ENCODE measurements around the gene CEP120.
A peak's percentile ranks its signal among the peaks of the same experiment; 100 is the strongest.
"Not testable (repeated sequence)": the region's sequence is repeated elsewhere in the genome, so short reads cannot be mapped to it uniquely, and the experiment has no call there.

The CEP120 gene

DNA sequence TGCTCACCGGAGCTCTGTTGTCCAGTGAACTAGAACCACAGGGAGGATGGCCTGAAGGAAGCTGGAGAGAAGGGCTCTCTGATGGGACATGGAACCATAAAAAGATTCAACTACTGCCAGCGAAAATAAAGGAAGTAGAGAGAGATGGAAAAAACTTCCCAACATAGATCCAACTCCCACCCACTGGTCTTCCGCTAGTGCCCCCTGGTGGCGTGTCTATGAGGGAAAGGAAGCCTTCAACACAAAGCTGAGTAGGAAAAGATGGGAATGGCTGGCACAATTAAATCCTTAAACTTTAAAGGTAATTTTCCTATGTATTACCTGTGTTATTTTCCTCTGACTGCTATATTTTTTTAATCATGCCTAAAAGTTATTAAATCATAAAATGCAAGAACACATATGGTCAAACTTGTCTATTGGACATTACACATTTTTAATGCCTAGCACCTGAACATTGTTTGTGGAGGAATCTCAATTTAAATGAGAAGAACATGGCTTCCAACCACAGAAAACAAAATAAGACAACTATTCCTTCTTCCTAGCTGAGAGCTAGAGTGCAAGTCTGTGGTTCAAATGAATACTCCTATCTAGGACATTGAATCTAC, 51.5 kb downstream of the CEP120 start:
- DNase-seq, result peak; percentile 21

DNA sequence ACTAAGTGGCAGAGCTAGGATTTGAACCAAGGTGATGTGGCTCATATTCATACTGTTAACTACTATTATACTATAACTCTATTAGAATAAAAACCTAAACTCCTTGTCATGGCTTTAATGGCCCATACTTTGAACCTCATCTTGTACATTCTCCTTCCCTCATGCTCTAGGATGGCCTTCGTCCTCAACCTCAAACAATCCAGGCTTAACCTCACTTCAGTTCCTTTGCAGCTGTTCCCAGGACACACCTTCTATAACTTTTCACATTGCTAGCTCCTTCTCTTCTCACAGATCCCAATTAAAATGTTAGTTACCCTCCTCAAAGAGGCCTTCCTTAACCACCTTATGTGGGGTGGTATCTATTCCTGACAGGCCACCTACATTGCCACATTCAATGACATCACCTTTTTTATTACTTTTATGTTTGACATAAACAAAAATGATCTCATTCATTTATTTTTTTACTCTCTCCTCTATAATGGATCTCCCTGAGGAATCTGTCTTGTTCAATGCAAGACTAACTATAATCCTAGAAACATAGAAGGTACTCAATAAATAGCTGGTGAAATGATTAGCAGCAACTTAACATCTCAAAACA, 53.7 kb downstream of the CEP120 start:
- DNase-seq, result no peak

DNA sequence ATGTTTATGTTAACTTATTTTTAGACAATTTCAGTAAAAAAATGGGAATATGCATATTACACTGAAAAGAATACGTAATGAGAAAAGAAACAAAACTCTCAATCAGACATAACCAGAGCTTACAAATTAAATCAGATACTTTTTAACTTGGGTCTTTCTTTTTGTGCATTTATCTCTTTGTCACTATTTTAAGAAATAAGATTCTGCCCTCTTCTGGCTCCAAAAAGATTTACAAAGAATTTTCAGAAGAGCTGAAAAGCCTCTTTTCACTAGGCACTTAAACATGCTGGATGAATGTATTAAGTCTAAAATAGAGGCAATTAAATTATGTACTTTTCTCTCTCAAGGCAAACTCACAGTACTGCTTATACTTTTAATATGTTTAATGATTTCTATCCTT, 55.5 kb downstream of the CEP120 start:
- peak; percentile 4 for DNase-seq

DNA sequence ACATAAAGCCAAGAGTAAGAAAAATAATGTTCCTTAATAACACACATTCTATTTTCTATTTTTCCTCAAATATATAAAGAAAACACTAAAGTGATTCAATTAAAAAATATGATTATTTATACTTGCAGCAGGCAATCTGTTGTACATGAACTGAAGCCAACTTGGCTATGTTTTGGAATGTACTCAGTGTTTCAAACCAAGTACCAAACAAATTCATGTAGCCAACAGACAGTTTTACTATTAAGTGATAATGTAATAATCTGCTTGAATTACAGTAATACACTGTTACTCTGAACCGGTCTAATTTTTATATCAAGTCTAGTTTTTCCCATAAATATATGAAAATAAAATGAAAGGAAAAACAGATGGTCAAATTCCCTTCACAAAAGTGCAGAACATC, 58.0 kb downstream of the CEP120 start:
- DNase-seq, result no peak

DNA sequence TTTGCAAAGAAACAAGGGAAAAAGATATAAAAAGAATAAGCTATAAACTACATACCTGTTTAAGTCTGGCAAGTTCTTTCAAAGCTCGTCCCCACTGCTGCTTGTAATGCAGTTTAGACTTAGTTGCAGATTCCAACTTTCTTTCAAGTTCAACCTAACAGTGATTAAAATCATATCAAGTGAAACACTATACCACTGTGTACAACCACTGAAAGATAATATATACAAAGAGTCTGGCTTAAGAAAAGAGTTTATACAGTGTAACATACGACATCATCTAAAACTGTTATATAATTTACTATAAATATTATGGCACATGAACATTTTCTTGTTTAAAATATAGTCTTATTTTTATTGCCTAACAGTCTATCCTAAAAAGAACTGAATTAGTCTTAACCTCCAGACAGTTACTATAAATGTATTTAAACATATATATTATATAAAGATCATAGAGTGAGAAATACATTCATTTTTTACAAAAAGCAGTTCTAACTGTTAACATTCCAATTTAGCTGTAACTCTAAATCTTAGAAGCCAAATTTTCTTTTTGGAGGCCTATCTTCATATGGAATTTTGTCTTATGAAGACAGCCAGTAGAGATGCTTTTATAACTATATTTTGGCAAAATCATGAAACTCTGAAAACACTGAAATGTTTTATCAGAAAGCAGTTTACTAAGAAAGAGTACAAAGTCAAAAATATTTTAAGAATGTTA, 58.6 kb downstream of the CEP120 start:
- no peak for DNase-seq

GRCh38 chr5:123360910-123361309, 62.3 kb downstream of the CEP120 start:
- DNase-seq, result no peak

GRCh38 chr5:123360201-123360571, 63.0 kb downstream of the CEP120 start:
- no peak for DNase-seq

- no peak for DNase-seq
Measured at GRCh38 chr5:123359454-123360200, 63.6 kb downstream of the CEP120 start.

GRCh38 chr5:123358751-123359150, 64.5 kb downstream of the CEP120 start:
- no peak for DNase-seq

- no peak for DNase-seq
Measured at GRCh38 chr5:123358304-123358703, 64.9 kb downstream of the CEP120 start.

- no peak for DNase-seq
Measured at GRCh38 chr5:123351820-123352219, 71.4 kb downstream of the CEP120 start.

- no peak for DNase-seq
Measured at GRCh38 chr5:123351240-123351639, 72.0 kb downstream of the CEP120 start.

GRCh38 chr5:123350742-123351141, 72.5 kb downstream of the CEP120 start:
- no peak for DNase-seq

DNA sequence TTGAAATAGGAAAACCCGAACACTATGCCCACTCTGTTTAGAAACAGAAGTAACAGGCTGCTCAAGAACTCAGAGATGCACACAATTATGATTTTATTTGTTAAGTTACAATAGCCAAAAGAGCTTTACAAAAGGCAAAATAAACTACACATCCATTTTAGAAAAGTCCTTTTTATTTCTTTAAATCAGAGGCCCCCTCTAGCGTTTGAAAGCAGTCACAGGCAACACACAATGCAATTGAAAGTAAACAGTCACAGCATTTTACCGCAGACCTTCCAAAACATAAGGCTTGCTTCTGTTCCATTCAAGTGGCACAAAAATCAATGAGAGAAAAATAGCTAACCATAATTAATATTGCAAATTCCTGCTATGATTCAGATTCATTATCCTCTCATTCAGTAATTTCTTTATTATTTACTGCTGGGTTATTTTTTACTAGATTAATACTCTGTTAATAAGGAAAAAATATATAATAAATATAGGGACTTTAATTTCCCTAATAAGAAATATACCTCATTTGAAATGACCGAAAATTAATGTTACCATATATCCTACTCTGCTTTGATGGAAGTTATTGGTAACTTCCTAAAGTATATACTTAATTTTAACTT, 78.3 kb downstream of the CEP120 start:
- DNase-seq, result peak; percentile 60

DNA sequence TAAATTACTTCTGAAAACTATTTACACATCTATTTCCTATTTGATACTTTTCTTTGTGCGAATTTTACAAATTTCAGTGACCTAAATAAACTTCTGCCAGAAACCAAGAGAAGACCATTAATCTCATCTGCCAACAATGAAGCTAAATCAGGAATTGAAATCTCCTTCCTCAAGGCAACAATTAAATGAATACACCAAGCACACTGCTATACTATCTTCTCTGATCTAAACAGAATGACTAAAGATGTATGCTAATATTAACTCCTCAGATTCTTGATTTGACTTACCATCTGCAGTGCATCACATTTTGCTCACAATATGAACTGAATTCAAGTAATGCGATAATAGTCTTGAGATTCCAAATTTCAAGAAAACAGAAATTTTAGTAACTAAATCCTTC, 82.3 kb downstream of the CEP120 start:
- no peak for DNase-seq

DNA sequence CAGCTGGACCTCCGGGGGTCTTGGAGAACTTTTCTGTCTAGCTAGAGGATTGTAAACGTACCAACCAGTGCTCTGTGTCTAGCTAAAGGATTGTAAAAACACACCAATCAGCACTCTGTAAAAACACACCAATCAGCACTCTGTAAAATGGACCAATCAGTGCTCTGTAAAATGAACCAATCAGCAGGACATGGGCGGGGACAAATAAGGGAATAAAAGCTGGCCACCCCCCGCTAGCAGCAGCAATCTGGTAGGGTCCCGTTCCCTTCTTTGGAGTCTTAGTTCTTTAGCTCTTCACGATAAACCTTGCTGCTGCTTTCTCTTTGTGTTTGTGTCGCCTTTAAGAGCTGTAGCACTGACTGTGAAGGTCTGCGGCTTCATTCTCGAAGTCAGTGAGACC, 114.8 kb downstream of the CEP120 start:
- DNase-seq, result not testable (repeated sequence)

GRCh38 chr5:123305751-123306150, 117.5 kb downstream of the CEP120 start:
- DNase-seq, result no peak

DNA sequence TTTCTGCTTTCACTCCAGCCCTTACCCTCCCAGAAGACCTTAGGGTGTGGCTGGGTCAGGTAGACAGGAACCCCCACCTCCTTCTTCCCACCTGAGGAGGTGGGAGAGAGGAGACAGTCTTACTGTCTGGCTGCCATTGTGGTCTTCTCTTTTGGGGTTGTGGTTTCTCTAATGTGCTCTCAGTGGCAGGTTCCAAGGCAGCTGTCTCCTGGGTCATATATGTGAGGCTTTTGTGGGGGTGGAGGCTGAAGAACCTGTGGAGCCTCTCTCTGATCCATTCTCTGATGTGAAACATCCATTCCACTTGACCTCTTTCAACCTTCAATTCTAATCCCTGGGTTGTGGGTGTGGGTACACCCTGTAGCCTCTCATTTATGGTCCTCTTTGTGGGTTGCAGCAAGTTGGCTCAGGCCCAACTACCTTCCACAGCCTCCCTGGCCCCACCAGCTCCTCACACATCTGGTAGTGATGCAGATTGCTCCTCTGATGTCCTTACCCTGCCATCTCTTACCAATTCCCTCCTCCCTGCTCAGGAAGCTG, 118.4 kb downstream of the CEP120 start:
- DNase-seq, result no peak

- no peak for DNase-seq
Measured at GRCh38 chr5:123303802-123304201, 119.4 kb downstream of the CEP120 start.

GRCh38 chr5:123300266-123300665, 122.9 kb downstream of the CEP120 start:
- no peak for DNase-seq

DNA sequence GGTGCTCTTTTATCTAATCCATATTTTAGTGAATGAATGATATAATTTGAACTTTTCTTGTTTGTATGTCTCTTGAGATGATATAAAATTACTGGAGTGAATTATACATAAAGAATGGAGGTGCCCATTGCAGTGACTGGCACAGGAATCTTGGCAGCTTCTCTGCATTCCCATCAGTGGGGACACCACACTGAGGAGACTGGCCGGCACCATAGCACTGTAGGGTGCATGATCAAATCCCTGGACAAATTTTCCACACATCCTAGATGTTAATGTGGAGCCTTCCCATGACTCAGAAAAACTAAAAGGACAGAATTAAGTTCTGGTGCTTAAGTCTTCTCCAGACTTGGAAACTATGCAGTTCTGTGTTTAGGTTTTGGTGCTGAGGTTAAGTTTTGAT, 124.1 kb downstream of the CEP120 start:
- DNase-seq, result no peak

DNA sequence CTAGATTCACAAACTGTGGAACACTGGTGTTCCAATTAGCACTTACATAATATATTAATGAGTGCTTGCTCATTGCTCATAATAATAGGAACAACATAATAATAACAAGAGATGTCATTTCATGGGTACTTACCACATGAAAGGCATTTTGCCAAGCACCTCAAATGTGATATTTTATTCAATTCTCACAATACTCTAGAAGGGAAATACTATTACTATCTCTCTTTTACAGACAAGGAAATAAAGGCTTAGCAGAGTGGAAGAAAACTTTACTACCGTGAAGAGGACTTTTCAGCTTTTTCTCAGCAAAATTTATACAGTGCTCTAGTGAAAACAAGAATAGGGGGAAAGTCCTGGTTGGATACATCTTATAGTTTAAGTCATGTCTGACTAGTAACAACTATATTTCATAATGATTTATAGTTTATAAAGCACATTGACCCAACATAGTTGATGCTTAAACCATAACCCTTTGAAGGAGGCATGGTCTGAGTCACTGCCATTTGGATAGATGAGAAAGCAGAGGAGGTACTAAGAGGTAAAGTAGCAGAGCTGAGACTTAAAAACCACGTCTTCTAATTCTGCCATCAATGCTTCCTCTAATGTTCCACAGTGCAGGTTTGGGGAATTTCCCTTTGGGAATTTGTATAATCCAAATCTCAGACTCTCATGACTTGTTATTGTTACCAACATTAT, 124.7 kb downstream of the CEP120 start:
- DNase-seq, result no peak

Measured in midbrain (tissue), 1 donor.